Naive thymus-derived CD4-positive, alpha-beta T cell (primary cell): Measurements from ENCODE around the gene KIF1B. TPM values are rescaled to one million over a fixed set of nuclear protein-coding genes. Genes with fewer than 3 reads are reported as not detected.
"Not testable (repeated sequence)": the region's sequence is repeated elsewhere in the genome, so short reads cannot be mapped to it uniquely, and the experiment has no call there.

ENCODE experiments used
- ATAC-seq: fragments of 150-1000 bp; cut with Tn5 transposase; 2 replicates; pipeline ENCODE4 v1.10.0; 2021; ENCODE audit warnings: mild to moderate bottlenecking, moderate library complexity
- CTCF ChIA-PET: fragments of 350-600 bp; sonication (Branson Sonifier 250); formaldehyde crosslinking; loops from one replicate; lab custom pipeline; 2021; ENCODE audit warnings: antibody characterized with exemption; lab: Charles Lee
- POLR2A ChIA-PET: fragments of 350-600 bp; sonication (Branson Sonifier 250); formaldehyde crosslinking; loops from one replicate; lab custom pipeline; 2021; ENCODE audit warnings: antibody characterized with exemption, inconsistent platforms; lab: Charles Lee
- DNase-seq, 9 donors: peaks; one replicate each; pipeline versions ENCODE4 v3.0.0 to v3.0.0-alpha.2; 2020 to 2022; ENCODE audit warnings: mixed read lengths in 1 of 9
- H3K27ac ChIP-seq: one replicate; pipeline ENCODE4 v1.7.0; 2013; ENCODE audit warnings: mild to moderate bottlenecking, low read depth, low read length, moderate library complexity
- H3K27me3 ChIP-seq, 2 donors: one replicate each; pipeline ENCODE4 v1.7.0; 2013; ENCODE audit warnings: low read length in 2 of 2, mild to moderate bottlenecking in 2 of 2, moderate library complexity in 2 of 2; ENCODE audit not compliant: control insufficient read depth in 2 of 2, insufficient read depth in 2 of 2
- H3K36me3 ChIP-seq, 3 experiments: 1 replicate in 2 of 3; 2 replicates in 1 of 3; pipeline ENCODE4 v1.7.0; 2013; ENCODE audit warnings: low read length in 3 of 3, mild to moderate bottlenecking in 3 of 3, moderate library complexity in 1 of 3; ENCODE audit not compliant: insufficient read depth in 3 of 3, control insufficient read depth in 2 of 3
- H3K4me1 ChIP-seq, 2 donors: one replicate each; pipeline ENCODE4 v1.7.0; 2013; ENCODE audit warnings: low read length in 2 of 2, mild to moderate bottlenecking in 2 of 2, moderate library complexity in 1 of 2; ENCODE audit not compliant: control insufficient read depth in 2 of 2, insufficient read depth in 2 of 2
- H3K4me3 ChIP-seq: 2 replicates; pipeline ENCODE4 v1.7.0; 2013; ENCODE audit warnings: mild to moderate bottlenecking, low read length
- H3K9me3 ChIP-seq, 3 experiments: 1 replicate in 2 of 3; 2 replicates in 1 of 3; pipeline ENCODE4 v1.7.0; 2013; ENCODE audit warnings: low read length in 3 of 3; ENCODE audit not compliant: control insufficient read depth in 2 of 3
- H3K27ac Mint-ChIP-seq, 9 donors: one replicate each; pipeline ENCODE4 v1.8.0; 2020 to 2022; ENCODE audit warnings: mixed read lengths in 9 of 9, mild to moderate bottlenecking in 8 of 9, moderate library complexity in 5 of 9, inconsistent platforms in 2 of 9
- H3K27me3 Mint-ChIP-seq, 5 donors: one replicate each; pipeline ENCODE4 v1.8.0; 2021 to 2022; ENCODE audit warnings: mixed read lengths in 5 of 5, mild to moderate bottlenecking in 1 of 5
- H3K36me3 Mint-ChIP-seq, 5 donors: one replicate each; pipeline ENCODE4 v1.8.0; 2020 to 2022; ENCODE audit warnings: mixed read lengths in 5 of 5, mild to moderate bottlenecking in 3 of 5, inconsistent platforms in 1 of 5
- H3K4me1 Mint-ChIP-seq, 7 donors: one replicate each; pipeline ENCODE4 v1.8.0; 2020 to 2022; ENCODE audit warnings: mixed read lengths in 7 of 7, mild to moderate bottlenecking in 3 of 7, inconsistent platforms in 1 of 7
- H3K4me3 Mint-ChIP-seq, 10 donors: one replicate each; pipeline ENCODE4 v1.8.0; 2020 to 2022; ENCODE audit warnings: mild to moderate bottlenecking in 10 of 10, mixed read lengths in 10 of 10, moderate library complexity in 6 of 10, inconsistent platforms in 2 of 10
- H3K9me3 Mint-ChIP-seq, 11 donors: one replicate each; pipeline ENCODE4 v1.8.0; 2020 to 2022; ENCODE audit warnings: mixed read lengths in 11 of 11, mild to moderate bottlenecking in 4 of 11, inconsistent platforms in 1 of 11, moderate library complexity in 1 of 11
- intact Hi-C, 2 donors: fragments of 100-400 bp; cut with micrococcal nuclease; formaldehyde crosslinking; loops; one replicate each; pipeline ENCODE4 v1.15.1; 2023
- polyA plus RNA-seq, 2 donors: library from polyadenylated mRNA; unstranded; fragments of 300-500 nt; fragmentation: Illumina TruSeq; gene quantifications; one replicate each; pipeline ENCODE4 v1.2.3, GENCODE V29; 2021
- total RNA-seq, 6 experiments: library from RNA in 5 of 6; stranded (reverse) in 5 of 6; gene quantifications; 1 replicate in 5 of 6; 2 replicates in 1 of 6; pipeline ENCODE4 v1.2.3 and lab custom pipeline; 2021 to 2026

KIF1B gene
- total and polyA plus RNA-seq, 7 experiments from 2014 or later = 1.8 to 21.6 (median 11.5) TPM

GRCh38 chr1:10253149-10253548 is 42.8 kb downstream of the KIF1B start:
- intact Hi-C loops = no loop called here
- ATAC-seq = no peak
- H3K27me3 Mint-ChIP-seq = no peaks in the 10 kb centered on the region

GRCh38 chr1:10253755-10254154 is 43.4 kb downstream of the KIF1B start:
- Histone ChIP-seq H3K27me3 (no peaks in the 10 kb centered on the region), H3K9me3 (no peaks in the 10 kb centered on the region), H3K27ac (no peak overlapping the region), H3K4me3 (no peak overlapping the region), H3K4me1 (no peaks in the 10 kb centered on the region), H3K36me3 (no peaks in the 10 kb centered on the region)
- H3K27me3 Mint-ChIP-seq = no peaks in the 10 kb centered on the region
- CTCF ChIA-PET = no interaction called here
- intact Hi-C loops = no loop called here
- no peak overlapping the region for H3K27ac Mint-ChIP-seq
- POLR2A ChIA-PET = interaction anchor here (0.8 kb wide), 1 partner anchor 15 kb away, joined by 3 read pairs; no protein-coding TSS in a partner anchor
- peaks cover 0 to 8% (median 0%) of the 10 kb centered on the region in 7 donors for H3K4me1 Mint-ChIP-seq
- peaks cover 0 to 1% (median 0%) of the 10 kb centered on the region in 11 donors for H3K9me3 Mint-ChIP-seq
- H3K4me3 Mint-ChIP-seq = no peak overlapping the region
- ATAC-seq (peak; percentile 52), DNase-seq (no peak)
- H3K36me3 Mint-ChIP-seq = peaks cover 0 to 13% (median 9%) of the 10 kb centered on the region in 5 donors

More at GRCh38 chr1:10253149-10253548, 42.8 kb downstream of the KIF1B start:
- Mint-ChIP-seq H3K4me3 (no peak overlapping the region), H3K36me3 (peaks cover 0 to 8% (median 5%) of the 10 kb centered on the region in 5 donors), H3K4me1 (peaks cover 0 to 10% (median 0%) of the 10 kb centered on the region in 7 donors), H3K9me3 (peaks cover 0 to 1% (median 0%) of the 10 kb centered on the region in 11 donors), H3K27ac (no peak overlapping the region)
- DNase-seq = no peak
- ChIA-PET POLR2A (interaction anchor here (0.8 kb wide), 1 partner anchor 15 kb away, joined by 3 read pairs; no protein-coding TSS in a partner anchor), CTCF (no interaction called here)
- Histone ChIP-seq H3K27ac (no peak overlapping the region), H3K4me1 (no peaks in the 10 kb centered on the region), H3K4me3 (no peak overlapping the region), H3K36me3 (no peaks in the 10 kb centered on the region), H3K9me3 (no peaks in the 10 kb centered on the region), H3K27me3 (no peaks in the 10 kb centered on the region)

GRCh38 chr1:10257851-10258250 is 47.5 kb downstream of the KIF1B start:
- no peak for DNase-seq
- H3K27me3 Mint-ChIP-seq = no peaks in the 10 kb centered on the region
- intact Hi-C loops = no loop called here
- H3K4me3 Mint-ChIP-seq = no peak overlapping the region
- POLR2A ChIA-PET = no interaction called here
- no peaks in the 10 kb centered on the region for H3K27me3 ChIP-seq
- H3K36me3 ChIP-seq = no peaks in the 10 kb centered on the region
- peaks cover 0 to 1% (median 0%) of the 10 kb centered on the region in 11 donors for H3K9me3 Mint-ChIP-seq
- H3K4me1 Mint-ChIP-seq = peaks cover 0 to 8% (median 0%) of the 10 kb centered on the region in 7 donors
- H3K4me3 ChIP-seq = no peak overlapping the region
- peaks cover 0 to 28% (median 17%) of the 10 kb centered on the region in 5 donors for H3K36me3 Mint-ChIP-seq
- H3K9me3 ChIP-seq = no peaks in the 10 kb centered on the region
- no peak overlapping the region for H3K27ac ChIP-seq
- peak overlapping the region in 1 of 9 donors; percentile 17 for H3K27ac Mint-ChIP-seq
- no peak for ATAC-seq
- CTCF ChIA-PET = no interaction called here
- H3K4me1 ChIP-seq = no peaks in the 10 kb centered on the region

- H3K27me3 Mint-ChIP-seq, H3K4me1 Mint-ChIP-seq, ATAC-seq, H3K36me3 ChIP-seq, POLR2A ChIA-PET, H3K9me3 ChIP-seq, H3K4me3 Mint-ChIP-seq, H3K27me3 ChIP-seq, H3K27ac ChIP-seq, CTCF ChIA-PET, H3K9me3 Mint-ChIP-seq, intact Hi-C loops, H3K4me3 ChIP-seq, DNase-seq, H3K27ac Mint-ChIP-seq, H3K4me1 ChIP-seq: not testable (repeated sequence)
- peaks cover 0 to 41% (median 25%) of the 10 kb centered on the region in 5 donors for H3K36me3 Mint-ChIP-seq
Measured at GRCh38 chr1:10259547-10259946, 49.2 kb downstream of the KIF1B start.

GRCh38 chr1:10263450-10264082 is 53.2 kb downstream of the KIF1B start:
- intact Hi-C loops = no loop called here
- H3K27me3 Mint-ChIP-seq = no peaks in the 10 kb centered on the region
- DNase-seq (no peak), ATAC-seq (no peak)
- H3K27ac Mint-ChIP-seq = peak overlapping the region in 1 of 9 donors; percentile 18
- H3K36me3 ChIP-seq = no peaks in the 10 kb centered on the region
- no peaks in the 10 kb centered on the region for H3K4me1 ChIP-seq
- no peak overlapping the region for H3K4me3 ChIP-seq
- CTCF ChIA-PET = no interaction called here
- H3K27ac ChIP-seq = no peak overlapping the region
- H3K9me3 ChIP-seq = no peaks in the 10 kb centered on the region
- H3K4me1 Mint-ChIP-seq = peaks cover 0 to 2% (median 0%) of the 10 kb centered on the region in 7 donors
- H3K9me3 Mint-ChIP-seq = no peaks in the 10 kb centered on the region
- peaks cover 0 to 38% (median 22%) of the 10 kb centered on the region in 5 donors for H3K36me3 Mint-ChIP-seq
- POLR2A ChIA-PET = no interaction called here
- H3K27me3 ChIP-seq = no peaks in the 10 kb centered on the region
- no peak overlapping the region for H3K4me3 Mint-ChIP-seq

GRCh38 chr1:10265027-10265426 is 54.7 kb downstream of the KIF1B start:
- Histone ChIP-seq H3K9me3 (no peaks in the 10 kb centered on the region), H3K4me3 (no peak overlapping the region), H3K27me3 (no peaks in the 10 kb centered on the region), H3K4me1 (no peaks in the 10 kb centered on the region), H3K27ac (no peak overlapping the region), H3K36me3 (no peaks in the 10 kb centered on the region)
- peaks cover 0 to 35% (median 21%) of the 10 kb centered on the region in 5 donors for H3K36me3 Mint-ChIP-seq
- H3K4me3 Mint-ChIP-seq = no peak overlapping the region
- POLR2A ChIA-PET = no interaction called here
- intact Hi-C loops = no loop called here
- H3K27ac Mint-ChIP-seq = no peak overlapping the region
- ATAC-seq (no peak), DNase-seq (no peak)
- CTCF ChIA-PET = no interaction called here
- H3K27me3 Mint-ChIP-seq = no peaks in the 10 kb centered on the region
- H3K4me1 Mint-ChIP-seq = peaks cover 0 to 2% (median 0%) of the 10 kb centered on the region in 7 donors
- no peaks in the 10 kb centered on the region for H3K9me3 Mint-ChIP-seq

- Mint-ChIP-seq H3K27ac (no peak overlapping the region), H3K9me3 (no peaks in the 10 kb centered on the region), H3K36me3 (peaks cover 0 to 35% (median 21%) of the 10 kb centered on the region in 5 donors), H3K4me1 (peaks cover 0 to 2% (median 0%) of the 10 kb centered on the region in 7 donors), H3K4me3 (no peak overlapping the region), H3K27me3 (no peaks in the 10 kb centered on the region)
- Histone ChIP-seq H3K27me3 (no peaks in the 10 kb centered on the region), H3K9me3 (no peaks in the 10 kb centered on the region), H3K4me1 (no peaks in the 10 kb centered on the region), H3K4me3 (no peak overlapping the region), H3K27ac (no peak overlapping the region), H3K36me3 (no peaks in the 10 kb centered on the region)
- ATAC-seq (no peak), DNase-seq (no peak)
- POLR2A ChIA-PET = no interaction called here
- intact Hi-C loops = no loop called here
- CTCF ChIA-PET = no interaction called here
Measured at GRCh38 chr1:10265900-10266299, 55.5 kb downstream of the KIF1B start.
